BE2C (cell line): Measurements from ENCODE around the gene DPPA3.
"Not testable (repeated sequence)": the region's sequence is repeated elsewhere in the genome, so short reads cannot be mapped to it uniquely, and the experiment has no call there.

Experiments used
- DNase-seq: peaks from one replicate; pipeline ENCODE4 v3.0.0-alpha.2; 2020
- H3K27me3 ChIP-seq: fragments of 250-450 bp; sonication (Bioruptor Pico); 2 replicates; pipeline ENCODE4 v1.5.1; 2020; ENCODE audit warnings: mild to moderate bottlenecking
- H3K36me3 ChIP-seq: fragments of 250-450 bp; sonication (Bioruptor Pico); 2 replicates; pipeline ENCODE4 v1.5.1; 2020; ENCODE audit warnings: mild to moderate bottlenecking
- H3K4me1 ChIP-seq: fragments of 250-450 bp; sonication (Bioruptor Pico); 2 replicates; pipeline ENCODE4 v1.5.1; 2020
- H3K4me3 ChIP-seq: 2 replicates; pipeline ENCODE4 v1.5.1; 2011; ENCODE audit warnings: low read depth, low read length
- H3K9me3 ChIP-seq: fragments of 250-450 bp; sonication (Bioruptor Pico); 2 replicates; pipeline ENCODE4 v1.5.1; 2020
- TF ChIP-seq, protein P1 (sequence below): IDR thresholded peaks from 2 replicates; pipeline ENCODE4 v1.5.1; 2012; ENCODE audit warnings: mild to moderate bottlenecking, low read depth, low read length

The DPPA3 gene

DNA sequence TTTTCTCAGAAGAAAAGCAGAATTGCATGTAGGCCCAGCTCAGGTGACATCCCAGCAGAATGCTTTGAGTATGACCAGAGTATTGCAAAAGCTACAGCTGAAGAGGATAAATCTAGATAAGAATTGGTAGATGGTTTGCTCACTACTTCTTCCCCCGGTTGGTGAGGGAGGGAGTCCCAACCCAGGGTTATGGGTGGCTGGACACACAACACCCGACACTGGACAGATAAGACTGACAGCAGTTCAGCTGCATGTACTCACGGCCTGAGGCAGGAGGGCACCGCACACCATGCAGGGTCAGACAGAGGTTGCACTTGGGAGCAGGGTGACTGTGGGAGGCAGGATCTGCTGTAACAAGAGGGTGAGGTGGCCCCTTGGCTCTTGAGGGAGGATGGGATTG, 37.6 kb downstream of the DPPA3 start:
- Histone ChIP-seq H3K4me3 (no peak overlapping the region), H3K27me3 (no peaks in the 10 kb centered on the region), H3K4me1 (no peaks in the 10 kb centered on the region), H3K9me3 (no peaks in the 10 kb centered on the region; the same call in 1 of the 2 replicates), H3K36me3 (no peaks in the 10 kb centered on the region)
- DNase-seq = no peak
- TF ChIP-seq, protein P1, sequence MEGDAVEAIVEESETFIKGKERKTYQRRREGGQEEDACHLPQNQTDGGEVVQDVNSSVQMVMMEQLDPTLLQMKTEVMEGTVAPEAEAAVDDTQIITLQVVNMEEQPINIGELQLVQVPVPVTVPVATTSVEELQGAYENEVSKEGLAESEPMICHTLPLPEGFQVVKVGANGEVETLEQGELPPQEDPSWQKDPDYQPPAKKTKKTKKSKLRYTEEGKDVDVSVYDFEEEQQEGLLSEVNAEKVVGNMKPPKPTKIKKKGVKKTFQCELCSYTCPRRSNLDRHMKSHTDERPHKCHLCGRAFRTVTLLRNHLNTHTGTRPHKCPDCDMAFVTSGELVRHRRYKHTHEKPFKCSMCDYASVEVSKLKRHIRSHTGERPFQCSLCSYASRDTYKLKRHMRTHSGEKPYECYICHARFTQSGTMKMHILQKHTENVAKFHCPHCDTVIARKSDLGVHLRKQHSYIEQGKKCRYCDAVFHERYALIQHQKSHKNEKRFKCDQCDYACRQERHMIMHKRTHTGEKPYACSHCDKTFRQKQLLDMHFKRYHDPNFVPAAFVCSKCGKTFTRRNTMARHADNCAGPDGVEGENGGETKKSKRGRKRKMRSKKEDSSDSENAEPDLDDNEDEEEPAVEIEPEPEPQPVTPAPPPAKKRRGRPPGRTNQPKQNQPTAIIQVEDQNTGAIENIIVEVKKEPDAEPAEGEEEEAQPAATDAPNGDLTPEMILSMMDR = no peak

DNA sequence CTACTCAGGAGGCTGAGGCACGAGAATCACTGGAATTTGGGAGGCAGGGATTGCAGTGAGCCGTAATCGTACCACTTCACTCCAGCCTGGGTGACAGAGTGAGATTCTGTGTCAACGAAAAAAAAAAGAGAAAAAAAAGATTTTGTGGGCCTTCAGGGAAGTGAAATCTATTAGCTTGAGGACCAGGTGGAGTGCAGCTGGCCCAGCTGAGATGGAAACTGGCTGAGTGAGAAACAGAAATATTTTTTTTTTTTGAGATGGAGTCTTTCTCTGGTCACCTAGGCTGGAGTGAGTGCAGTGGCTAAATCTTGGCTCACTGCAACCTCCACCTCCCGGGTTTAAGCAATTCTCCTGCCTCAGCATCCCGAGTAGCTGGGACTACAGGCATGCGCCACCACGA, 38.2 kb downstream of the DPPA3 start:
- no peaks in the 10 kb centered on the region for H3K4me1 ChIP-seq
- TF ChIP-seq, protein P1 = no peak
- no peak overlapping the region for H3K4me3 ChIP-seq
- no peak for DNase-seq
- H3K36me3 ChIP-seq = no peaks in the 10 kb centered on the region
- no peaks in the 10 kb centered on the region for H3K27me3 ChIP-seq
- no peaks in the 10 kb centered on the region; the same call in 1 of the 2 replicates for H3K9me3 ChIP-seq

DNA sequence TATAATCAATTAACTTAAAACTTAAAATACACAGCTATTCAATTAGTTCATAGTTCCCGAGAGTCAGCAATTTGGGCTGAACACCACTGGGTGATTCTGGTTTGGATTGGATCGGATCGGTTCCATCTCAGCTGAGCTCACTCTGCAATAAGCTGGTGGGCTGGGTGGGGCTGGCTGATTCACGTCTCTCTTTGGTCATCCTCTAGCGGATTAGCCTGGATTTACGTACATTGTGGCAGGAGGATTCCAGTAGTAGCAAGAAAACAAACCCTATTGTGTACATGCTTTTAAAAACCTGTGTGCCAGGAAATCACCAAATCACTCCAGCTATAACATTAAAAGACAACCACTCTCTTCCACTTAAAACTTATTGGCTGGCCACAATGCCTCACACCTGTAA, 39.1 kb downstream of the DPPA3 start:
- H3K4me1 ChIP-seq = no peaks in the 10 kb centered on the region
- H3K36me3 ChIP-seq = no peaks in the 10 kb centered on the region
- H3K9me3 ChIP-seq = no peaks in the 10 kb centered on the region; the same call in 1 of the 2 replicates
- no peak overlapping the region for H3K4me3 ChIP-seq
- no peaks in the 10 kb centered on the region for H3K27me3 ChIP-seq
- TF ChIP-seq, protein P1 = no peak
- no peak for DNase-seq

DNA sequence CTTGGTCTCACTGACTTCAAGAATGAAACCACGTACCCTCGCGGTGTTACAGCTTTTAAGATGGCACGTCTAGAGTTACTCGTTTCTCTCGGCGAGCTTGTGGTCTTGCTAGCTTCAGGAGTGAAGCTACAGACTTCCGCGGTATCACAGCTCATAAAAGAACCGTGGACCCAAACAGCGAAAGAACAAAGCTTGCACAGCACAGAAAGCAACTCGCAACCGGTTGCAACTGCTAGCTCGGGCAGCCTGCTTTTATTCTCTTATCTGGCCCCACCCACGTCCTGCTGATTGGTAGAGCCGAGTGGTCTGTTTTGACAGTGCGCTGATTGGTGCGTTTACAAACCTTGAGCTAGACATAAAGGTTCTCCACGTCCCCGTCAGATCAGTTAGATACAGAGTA, 40.2 kb downstream of the DPPA3 start:
- DNase-seq = no peak
- no peaks in the 10 kb centered on the region for H3K4me1 ChIP-seq
- no peaks in the 10 kb centered on the region for H3K27me3 ChIP-seq
- H3K4me3 ChIP-seq = no peak overlapping the region
- no peaks in the 10 kb centered on the region; the same call in 1 of the 2 replicates for H3K9me3 ChIP-seq
- H3K36me3 ChIP-seq = no peaks in the 10 kb centered on the region
- TF ChIP-seq, protein P1 = no peak

DNA sequence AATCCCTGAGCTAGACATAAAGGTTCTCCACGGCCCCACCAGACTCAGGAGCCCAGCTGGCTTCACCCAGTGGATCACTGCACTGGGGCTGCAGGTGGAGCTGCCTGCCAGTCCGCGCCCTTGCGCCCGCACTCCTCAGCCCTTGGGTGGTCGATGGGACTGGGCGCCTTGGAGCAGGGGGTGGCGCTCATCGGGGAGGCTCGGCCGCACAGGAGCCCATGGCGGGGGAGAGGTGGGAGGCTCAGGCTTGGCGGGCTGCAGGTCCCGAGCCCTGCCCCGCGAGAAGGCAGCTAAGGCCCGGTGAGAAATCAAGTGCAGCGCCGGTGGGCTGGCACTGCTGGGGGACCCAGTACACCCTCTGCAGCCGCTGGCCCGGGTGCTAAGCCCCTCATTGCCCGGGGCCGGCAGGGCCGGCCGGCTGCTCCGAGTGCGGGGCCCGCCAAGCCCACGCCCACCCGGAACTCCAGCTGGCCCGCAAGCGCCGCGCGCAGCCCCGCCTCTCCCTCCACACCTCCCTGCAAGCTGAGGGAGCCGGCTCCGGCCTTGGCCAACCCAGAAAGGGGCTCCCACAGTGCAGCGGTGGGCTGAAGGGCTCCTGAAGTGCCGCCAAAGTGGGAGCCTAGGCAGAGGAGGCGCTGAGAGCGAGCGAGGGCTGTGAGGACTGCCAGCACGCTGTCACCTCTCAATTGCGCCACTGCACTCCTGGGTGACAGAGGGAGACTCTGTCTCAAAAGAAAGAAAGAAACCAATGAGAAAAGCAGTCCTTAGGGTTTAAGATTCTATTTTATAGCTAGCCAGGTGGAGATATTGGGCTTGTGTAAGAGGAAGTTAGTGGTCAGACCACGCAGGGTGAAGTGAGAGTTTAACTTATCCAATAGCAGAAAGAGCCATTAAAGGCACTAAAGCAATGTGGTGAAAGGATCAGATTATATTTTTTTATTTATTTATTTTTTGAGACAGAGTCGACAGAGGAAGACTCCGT, 41.0 kb downstream of the DPPA3 start:
- not testable (repeated sequence) for H3K9me3 ChIP-seq, DNase-seq, H3K27me3 ChIP-seq, H3K4me3 ChIP-seq, H3K36me3 ChIP-seq, H3K4me1 ChIP-seq

DNA sequence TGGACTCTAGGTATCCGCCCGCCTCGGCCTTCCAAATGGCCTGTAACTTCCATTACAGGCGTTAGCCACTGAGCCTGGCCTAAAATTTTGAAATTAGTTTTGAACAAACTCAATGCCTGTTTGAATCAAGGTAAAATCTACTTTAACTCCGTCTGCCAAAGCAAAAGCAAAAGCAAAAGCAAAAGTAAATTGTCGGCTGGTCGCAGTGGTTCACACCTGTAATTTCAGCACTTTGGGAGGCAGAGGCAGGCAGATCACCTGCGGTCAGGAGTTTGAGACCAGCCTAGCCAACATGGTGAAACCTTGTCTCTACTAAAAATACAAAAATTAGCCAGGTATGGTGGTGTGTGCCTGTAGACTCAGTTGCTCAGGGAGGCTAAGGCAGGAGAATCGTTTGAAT, 44.4 kb downstream of the DPPA3 start:
- H3K9me3 ChIP-seq, H3K36me3 ChIP-seq, H3K27me3 ChIP-seq, H3K4me1 ChIP-seq, H3K4me3 ChIP-seq, DNase-seq: not testable (repeated sequence)

DNA sequence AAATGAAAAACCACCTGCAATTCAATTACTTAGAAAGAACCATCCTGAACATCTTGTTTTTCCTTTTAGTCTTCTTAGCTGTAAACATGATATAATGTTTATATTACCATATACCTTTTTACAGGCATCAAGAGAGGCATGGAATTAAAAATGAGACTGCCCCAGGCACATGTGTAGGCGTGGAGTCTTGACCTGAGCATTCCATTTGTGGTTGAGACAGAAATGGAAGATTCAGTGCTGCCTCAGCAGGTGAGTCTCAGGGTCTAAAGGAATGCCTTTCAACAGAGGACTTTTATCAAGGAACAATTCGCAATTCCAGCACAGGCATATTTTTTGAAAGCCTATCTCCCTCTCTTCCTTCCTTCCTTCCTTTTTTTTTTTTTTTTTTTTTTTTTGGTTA, 45.8 kb downstream of the DPPA3 start:
- H3K27me3 ChIP-seq = no peaks in the 10 kb centered on the region
- H3K4me3 ChIP-seq = no peak overlapping the region
- H3K36me3 ChIP-seq = no peaks in the 10 kb centered on the region
- TF ChIP-seq, protein P1 = no peak
- no peaks in the 10 kb centered on the region; the same call in 1 of the 2 replicates for H3K9me3 ChIP-seq
- DNase-seq = no peak
- no peaks in the 10 kb centered on the region for H3K4me1 ChIP-seq
